Measurements from ENCODE around the gene ASTN2.

DNA sequence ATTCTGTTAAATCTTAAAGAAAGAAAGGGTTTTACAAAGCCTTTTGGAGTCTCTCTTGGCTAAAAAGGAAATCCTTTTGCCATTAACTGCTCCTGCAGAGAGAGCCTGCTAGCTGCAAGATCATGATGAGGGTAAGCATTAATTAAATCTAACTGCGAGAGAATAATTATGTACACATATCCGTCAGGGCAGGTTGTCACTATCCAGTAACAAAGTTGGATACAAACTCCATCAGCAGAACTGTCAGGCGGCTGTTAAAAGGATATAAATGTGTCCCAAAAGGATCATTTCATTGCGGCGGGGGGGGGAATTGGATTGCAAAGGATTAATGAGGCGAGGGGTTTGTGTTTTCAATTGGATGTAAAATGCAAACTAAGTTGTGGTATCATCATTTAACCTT lies 289.3 kb downstream of the ASTN2 start:
- TF ChIP-seq POLR2AphosphoS5 (IDR thresholded peaks at IDR 0.05) (no peak), POLR2A (IDR thresholded peaks at IDR 0.05) (no peak)

All from prostate gland (tissue), 1 donor.